Thoracic aorta (tissue), 2 donors: Measurements from ENCODE around the gene CELF1. TPM values are rescaled to one million over a fixed set of nuclear protein-coding genes. Genes with fewer than 3 reads are reported as not detected.

Experiments used
- ATAC-seq: fragments of 150-250 bp; one replicate; pipeline ENCODE4 v1.8.0; 2017; ENCODE audit warnings: low read depth; ENCODE audit not compliant: insufficient number of reproducible peaks, low FRiP score
- DNase-seq: peaks from one replicate; pipeline ENCODE4 v3.0.0-alpha.2; 2020; ENCODE audit warnings: low spot score
- H3K27ac ChIP-seq, 2 donors: fragments of 200-600 bp; sonication (generic); 1 replicate in 1 of 2; 2 replicates in 1 of 2; pipeline ENCODE4 v1.5.1; 2016; ENCODE audit warnings: mild to moderate bottlenecking in 2 of 2, moderate library complexity in 2 of 2
- H3K27me3 ChIP-seq: fragments of 200-600 bp; sonication (generic); replicated peaks from 2 replicates; pipeline ENCODE4 v1.6.0; 2016; ENCODE audit warnings: mild to moderate bottlenecking; ENCODE audit not compliant: insufficient read depth
- H3K36me3 ChIP-seq: fragments of 200-600 bp; sonication (generic); one replicate; pipeline ENCODE4 v1.5.1; 2016
- H3K4me1 ChIP-seq, 2 donors: fragments of 200-600 bp; sonication (generic); 1 replicate in 1 of 2; 2 replicates in 1 of 2; pipeline versions ENCODE4 v1.5.1 to v1.6.0; 2016; ENCODE audit warnings: low read depth in 2 of 2, mild to moderate bottlenecking in 1 of 2; ENCODE audit not compliant: control insufficient read depth in 1 of 2
- H3K4me3 ChIP-seq: fragments of 200-600 bp; sonication (generic); 2 replicates; pipeline ENCODE4 v1.5.1; 2016; ENCODE audit warnings: mild to moderate bottlenecking
- H3K9me3 ChIP-seq: fragments of 200-600 bp; sonication (generic); 2 replicates; pipeline ENCODE4 v1.5.1; 2016
- CTCF ChIP-seq: fragments of 200-600 bp; sonication (generic); IDR thresholded peaks from one replicate; pipeline ENCODE4 v1.5.1; 2019; ENCODE audit warnings: antibody characterized with exemption
- total RNA-seq, 2 donors: library from RNA; depleted of rRNA; stranded (reverse); fragments of >200 nt; gene quantifications; one replicate each; pipeline versions ENCODE4 v1.1.0 to v1.2.3, GENCODE V29; 2016

The CELF1 gene
- total RNA-seq, 2 donors from 2014 or later: 112 to 114 TPM

GRCh38 chr11:47523490-47524225 is 29.3 kb downstream of the CELF1 start:
- peak; percentile 72 for ATAC-seq
- Histone ChIP-seq H3K27me3 (no peaks in the 10 kb centered on the region), H3K9me3 (no peaks in the 10 kb centered on the region), H3K36me3 (no peaks in the 10 kb centered on the region), H3K4me3 (peak overlapping the region; percentile 51), H3K4me1 (peaks cover 67 to 90% of the 10 kb centered on the region in 2 donors), H3K27ac (peak overlapping the region; percentile 73 to 75)
- DNase-seq: peak; percentile 41
- TF ChIP-seq CTCF: no peak

- Histone ChIP-seq H3K4me1 (peaks cover 85 to 94% of the 10 kb centered on the region in 2 donors), H3K4me3 (no peak overlapping the region), H3K9me3 (no peaks in the 10 kb centered on the region), H3K27ac (peak overlapping the region in 1 of 2 donors; percentile 30), H3K27me3 (no peaks in the 10 kb centered on the region), H3K36me3 (no peaks in the 10 kb centered on the region)
- DNase-seq (no peak), ATAC-seq (no peak)
- TF ChIP-seq CTCF: no peak
Observed at GRCh38 chr11:47518212-47518964, 34.5 kb downstream of the CELF1 start.

- no peaks in the 10 kb centered on the region for H3K36me3 ChIP-seq
- no peak for TF ChIP-seq CTCF
- no peak overlapping the region for H3K4me3 ChIP-seq
- no peaks in the 10 kb centered on the region for H3K27me3 ChIP-seq
- ATAC-seq: no peak
- peaks cover 84 to 94% of the 10 kb centered on the region in 2 donors for H3K4me1 ChIP-seq
- no peaks in the 10 kb centered on the region for H3K9me3 ChIP-seq
- H3K27ac ChIP-seq: no peak overlapping the region
- no peak for DNase-seq
Observed at GRCh38 chr11:47516984-47517853, 35.7 kb downstream of the CELF1 start.

- Histone ChIP-seq H3K36me3 (no peaks in the 10 kb centered on the region), H3K27ac (peak overlapping the region; percentile 0 to 80), H3K4me1 (peaks cover 81 to 92% of the 10 kb centered on the region in 2 donors), H3K4me3 (no peak overlapping the region), H3K9me3 (no peaks in the 10 kb centered on the region), H3K27me3 (no peaks in the 10 kb centered on the region)
- DNase-seq (no peak), ATAC-seq (no peak)
- TF ChIP-seq CTCF: no peak
Observed at GRCh38 chr11:47516155-47516554, 36.8 kb downstream of the CELF1 start.
